Mesothelial cell of epicardium (in vitro differentiated cells): Measurements from ENCODE around the gene LIPG. TPM values are rescaled to one million over a fixed set of nuclear protein-coding genes. Genes with fewer than 3 reads are reported as not detected.
A peak's percentile ranks its signal among the peaks of the same experiment; 100 is the strongest.
"Not testable (repeated sequence)": the region's sequence is repeated elsewhere in the genome, so short reads cannot be mapped to it uniquely, and the experiment has no call there.

ENCODE experiments used
- DNase-seq, 2 experiments: peaks; one replicate each; pipeline ENCODE4 v3.0.0; 2021; ENCODE audit warnings: low spot score in 2 of 2; ENCODE audit not compliant: unreplicated experiment in 2 of 2
- H3K27ac Mint-ChIP-seq: 2 replicates; pipeline ENCODE4 v1.8.0; 2021; ENCODE audit warnings: mixed read lengths
- H3K27me3 Mint-ChIP-seq: 2 replicates; pipeline ENCODE4 v1.8.0; 2021; ENCODE audit warnings: low read depth, mixed read lengths
- H3K36me3 Mint-ChIP-seq: 2 replicates; pipeline ENCODE4 v1.8.0; 2021; ENCODE audit warnings: mixed read lengths
- H3K4me1 Mint-ChIP-seq: 2 replicates; pipeline ENCODE4 v1.8.0; 2021; ENCODE audit warnings: mixed read lengths
- H3K4me3 Mint-ChIP-seq: 2 replicates; pipeline ENCODE4 v1.8.0; 2021; ENCODE audit warnings: mild to moderate bottlenecking, moderate library complexity, mixed read lengths
- H3K9me3 Mint-ChIP-seq: 2 replicates; pipeline ENCODE4 v1.8.0; 2021; ENCODE audit warnings: mixed read lengths
- total RNA-seq: library from RNA; stranded (reverse); gene quantifications from 3 replicates; pipeline ENCODE4 v1.2.1, GENCODE V29; 2021
- TF ChIP-seq, protein P1 (sequence below): fragments of 200-600 bp; sonication (generic); IDR thresholded peaks from one replicate; pipeline ENCODE4 v1.5.0; 2021; ENCODE audit warnings: antibody characterized with exemption; ENCODE audit not compliant: unreplicated experiment

Gene LIPG
- total RNA-seq: 22.3 to 26.0 TPM (median 25.7 TPM) in 3 replicates

DNA sequence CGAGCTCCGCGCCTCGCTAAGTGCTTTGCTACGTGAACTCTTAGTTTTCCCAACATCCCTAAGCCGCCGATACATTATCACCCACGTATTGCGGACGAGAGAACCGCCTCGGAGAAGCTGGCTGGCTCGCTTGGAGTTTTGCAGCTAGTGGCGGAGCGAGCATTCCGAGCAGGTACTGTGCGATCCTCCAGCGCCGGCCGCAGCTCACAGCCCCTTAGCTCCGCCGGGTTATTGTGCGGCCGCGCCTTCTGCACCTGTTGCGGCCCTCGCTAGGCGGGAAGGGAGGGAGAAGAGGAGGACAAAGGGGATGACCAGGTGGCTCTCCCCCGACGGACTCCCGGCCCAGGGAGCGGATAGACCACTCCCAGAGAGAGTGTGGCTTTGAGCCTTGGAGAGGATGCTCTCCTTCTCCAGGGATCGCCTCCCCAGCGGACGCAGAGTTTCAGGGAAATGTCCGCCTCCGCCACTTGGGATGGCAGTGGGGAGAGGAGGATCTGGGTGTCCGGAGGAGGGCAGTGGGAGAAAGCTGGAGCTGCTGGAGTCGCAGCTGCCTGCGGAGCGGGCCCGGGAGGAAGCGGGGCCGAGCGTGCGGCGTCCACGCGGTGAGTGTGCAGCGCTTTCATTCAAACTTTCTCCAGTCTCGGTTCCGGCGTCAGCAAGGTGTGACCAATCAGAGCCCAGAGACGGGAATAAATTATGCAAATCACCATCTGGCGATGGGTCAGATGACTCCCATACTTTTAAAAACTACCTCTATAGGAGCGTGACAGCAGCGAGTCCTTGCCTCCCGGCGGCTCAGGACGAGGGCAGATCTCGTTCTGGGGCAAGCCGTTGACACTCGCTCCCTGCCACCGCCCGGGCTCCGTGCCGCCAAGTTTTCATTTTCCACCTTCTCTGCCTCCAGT is at the start of gene LIPG:
LIPG (plus strand) TSS at position 769 of the 905 bp plus-strand sequence. CDS start 252 bp downstream, outside the sequence.
- DNase-seq: peak; percentile 37 to 74
- peak within 1 kb of the TSS; percentile 77 for H3K4me3 Mint-ChIP-seq
- peak within 1 kb of the TSS; percentile 88 for H3K27ac Mint-ChIP-seq
- TF ChIP-seq, protein P1, sequence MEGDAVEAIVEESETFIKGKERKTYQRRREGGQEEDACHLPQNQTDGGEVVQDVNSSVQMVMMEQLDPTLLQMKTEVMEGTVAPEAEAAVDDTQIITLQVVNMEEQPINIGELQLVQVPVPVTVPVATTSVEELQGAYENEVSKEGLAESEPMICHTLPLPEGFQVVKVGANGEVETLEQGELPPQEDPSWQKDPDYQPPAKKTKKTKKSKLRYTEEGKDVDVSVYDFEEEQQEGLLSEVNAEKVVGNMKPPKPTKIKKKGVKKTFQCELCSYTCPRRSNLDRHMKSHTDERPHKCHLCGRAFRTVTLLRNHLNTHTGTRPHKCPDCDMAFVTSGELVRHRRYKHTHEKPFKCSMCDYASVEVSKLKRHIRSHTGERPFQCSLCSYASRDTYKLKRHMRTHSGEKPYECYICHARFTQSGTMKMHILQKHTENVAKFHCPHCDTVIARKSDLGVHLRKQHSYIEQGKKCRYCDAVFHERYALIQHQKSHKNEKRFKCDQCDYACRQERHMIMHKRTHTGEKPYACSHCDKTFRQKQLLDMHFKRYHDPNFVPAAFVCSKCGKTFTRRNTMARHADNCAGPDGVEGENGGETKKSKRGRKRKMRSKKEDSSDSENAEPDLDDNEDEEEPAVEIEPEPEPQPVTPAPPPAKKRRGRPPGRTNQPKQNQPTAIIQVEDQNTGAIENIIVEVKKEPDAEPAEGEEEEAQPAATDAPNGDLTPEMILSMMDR: no peak
- peaks cover 35% of the 10 kb centered on the region for H3K4me1 Mint-ChIP-seq
- no peaks in the 10 kb centered on the region for H3K9me3 Mint-ChIP-seq
- H3K36me3 Mint-ChIP-seq: peaks cover 2% of the 10 kb centered on the region
- H3K27me3 Mint-ChIP-seq: peaks cover 39% of the 10 kb centered on the region

DNA sequence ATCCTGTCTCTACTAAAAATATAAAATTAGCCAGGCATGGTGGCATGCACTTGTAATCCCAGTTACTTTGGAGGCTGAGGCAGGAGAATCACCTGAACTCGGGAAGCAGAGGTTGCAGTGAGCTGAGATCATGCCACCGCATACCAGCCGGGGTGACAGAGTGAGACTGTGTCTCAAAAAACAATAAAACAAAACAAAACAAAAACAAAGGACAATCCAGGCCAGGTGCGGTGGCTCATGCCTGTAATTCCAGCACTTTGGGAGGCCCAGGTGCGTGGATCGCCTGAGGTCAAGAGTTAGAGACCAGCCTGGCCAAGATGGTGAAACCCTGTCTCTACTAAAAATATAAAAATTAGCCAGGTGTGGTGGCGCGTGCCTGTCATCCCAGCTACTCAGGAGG is 49.0 kb upstream of the LIPG start:
- not testable (repeated sequence) for H3K4me1 Mint-ChIP-seq, DNase-seq, H3K27ac Mint-ChIP-seq, H3K4me3 Mint-ChIP-seq, H3K9me3 Mint-ChIP-seq, H3K27me3 Mint-ChIP-seq, H3K36me3 Mint-ChIP-seq

DNA sequence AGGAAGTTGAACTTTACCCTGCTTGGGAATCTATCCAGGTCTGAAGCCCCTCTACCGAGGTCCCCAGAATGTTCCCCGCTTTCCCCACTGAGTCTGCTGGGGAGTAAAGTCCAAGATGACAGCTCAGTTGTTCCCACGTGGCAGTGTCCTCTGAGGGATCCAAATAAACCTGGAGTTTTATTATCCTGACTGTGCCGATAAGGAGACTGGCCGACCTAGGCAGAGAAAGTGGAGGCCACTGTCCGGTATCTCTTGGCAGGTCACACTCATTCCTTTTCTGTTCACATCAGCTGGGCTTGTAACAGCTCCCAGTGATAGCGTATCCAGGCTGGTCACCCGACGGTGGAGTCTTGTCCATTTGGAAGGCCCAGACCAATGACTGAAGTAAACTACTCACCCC is 47.3 kb upstream of the LIPG start:
- Mint-ChIP-seq H3K4me1 (no peaks in the 10 kb centered on the region), H3K27me3 (no peaks in the 10 kb centered on the region), H3K36me3 (no peaks in the 10 kb centered on the region), H3K27ac (no peak overlapping the region), H3K9me3 (no peaks in the 10 kb centered on the region), H3K4me3 (no peak overlapping the region)
- TF ChIP-seq, protein P1: no peak
- DNase-seq: no peak

DNA sequence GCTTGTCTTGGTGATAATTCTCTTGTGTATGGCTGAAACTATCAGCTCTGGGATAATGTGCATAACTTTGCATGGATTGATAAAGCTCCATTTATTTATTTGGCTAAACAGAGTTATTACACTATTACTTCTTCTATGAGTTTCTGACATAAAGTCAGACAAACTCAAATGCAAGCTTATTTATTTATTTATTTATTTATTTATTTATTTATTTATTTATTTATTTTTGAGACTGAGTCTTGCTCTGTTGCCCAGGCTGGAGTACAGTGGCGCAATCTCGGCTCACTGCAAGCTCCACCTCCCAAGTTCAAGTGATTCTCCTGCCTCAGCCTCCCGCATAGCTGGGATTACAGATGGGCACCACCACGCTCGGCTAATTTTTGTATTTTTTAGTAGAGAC is 46.9 kb upstream of the LIPG start:
- not testable (repeated sequence) for H3K4me3 Mint-ChIP-seq, H3K4me1 Mint-ChIP-seq, H3K27me3 Mint-ChIP-seq, H3K27ac Mint-ChIP-seq, H3K9me3 Mint-ChIP-seq, DNase-seq, H3K36me3 Mint-ChIP-seq

DNA sequence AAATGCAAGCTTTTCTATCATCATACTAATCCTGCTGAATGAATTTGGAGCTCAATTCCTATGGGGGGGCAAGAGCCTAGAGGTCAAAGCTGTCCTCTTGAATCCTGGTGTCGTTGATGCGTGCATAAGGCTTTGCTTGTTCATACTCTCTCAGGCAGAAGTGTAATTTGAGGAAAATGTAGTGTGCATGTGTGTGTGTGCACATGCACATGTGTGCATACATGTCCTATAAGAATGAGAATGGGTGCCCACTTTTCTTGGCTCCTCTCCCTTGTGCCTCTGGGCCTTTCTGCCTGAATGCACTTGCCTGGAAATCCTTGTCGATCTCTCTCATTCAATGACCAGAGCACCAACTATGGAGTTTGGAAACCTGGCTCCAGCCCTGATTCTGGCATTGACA is 46.3 kb upstream of the LIPG start:
- H3K4me1 Mint-ChIP-seq: no peaks in the 10 kb centered on the region
- no peak for DNase-seq
- H3K27ac Mint-ChIP-seq: no peak overlapping the region
- H3K4me3 Mint-ChIP-seq: no peak overlapping the region
- no peaks in the 10 kb centered on the region for H3K36me3 Mint-ChIP-seq
- H3K27me3 Mint-ChIP-seq: no peaks in the 10 kb centered on the region
- no peaks in the 10 kb centered on the region for H3K9me3 Mint-ChIP-seq
- TF ChIP-seq, protein P1: no peak

DNA sequence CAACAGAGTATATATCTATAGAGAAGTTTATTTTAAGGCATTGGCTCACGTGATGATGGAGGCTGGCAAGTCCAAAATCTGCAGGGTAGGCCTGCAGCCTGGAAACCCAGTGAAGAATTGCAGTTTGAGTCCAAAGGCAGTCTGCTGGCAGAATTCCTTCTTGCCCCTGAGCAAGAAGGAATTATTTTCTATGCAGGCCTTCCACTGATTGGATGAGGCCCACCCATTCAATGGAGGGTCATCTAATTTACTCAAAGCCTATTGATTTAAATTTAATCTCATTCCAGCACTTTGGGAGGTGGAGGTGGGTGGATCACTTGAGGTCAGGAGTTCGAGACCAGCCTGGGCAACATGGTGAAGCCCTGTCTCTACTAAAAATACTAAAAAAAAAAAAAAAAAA is 44.4 kb upstream of the LIPG start:
- TF ChIP-seq, protein P1: no peak
- no peaks in the 10 kb centered on the region for H3K9me3 Mint-ChIP-seq
- H3K4me1 Mint-ChIP-seq: peaks cover 3% of the 10 kb centered on the region
- H3K36me3 Mint-ChIP-seq: no peaks in the 10 kb centered on the region
- H3K27ac Mint-ChIP-seq: no peak overlapping the region
- no peak for DNase-seq
- no peak overlapping the region for H3K4me3 Mint-ChIP-seq
- no peaks in the 10 kb centered on the region for H3K27me3 Mint-ChIP-seq
